Astrocyte (in vitro differentiated cells and primary cell): Measurements from ENCODE around the gene RABGAP1L. TPM values are rescaled to one million over a fixed set of nuclear protein-coding genes. Genes with fewer than 3 reads are reported as not detected.

Experiments
- DNase-seq: peaks from one replicate; pipeline ENCODE4 v3.0.0-alpha.2; 2010; ENCODE audit warnings: low read depth
- FAIRE-seq: peaks from 2 replicates; lab custom pipeline; 2011; peaks lifted over from hg19 to GRCh38; lab: Jason Lieb, UNC
- H2AFZ ChIP-seq: 2 replicates; pipeline ENCODE4 v1.6.0; 2012; ENCODE audit warnings: low read depth, low read length, inconsistent platforms
- H3K27ac ChIP-seq: 2 replicates; pipeline ENCODE4 v1.5.1; 2011; ENCODE audit warnings: low read depth, low read length, inconsistent platforms
- H3K27me3 ChIP-seq: 2 replicates; pipeline ENCODE4 v1.6.0; 2011; ENCODE audit warnings: low read length, inconsistent platforms; ENCODE audit not compliant: insufficient read depth
- H3K36me3 ChIP-seq: 2 replicates; pipeline ENCODE4 v1.5.1; 2011; ENCODE audit warnings: low read length, inconsistent platforms; ENCODE audit not compliant: insufficient read depth
- H3K4me1 ChIP-seq: 2 replicates; pipeline ENCODE4 v1.5.1; 2011; ENCODE audit warnings: low read length, inconsistent platforms; ENCODE audit not compliant: insufficient read depth
- H3K4me2 ChIP-seq: 2 replicates; pipeline ENCODE4 v1.6.0; 2012; ENCODE audit warnings: low read length, inconsistent platforms
- H3K4me3 ChIP-seq: 2 replicates; pipeline ENCODE4 v1.5.1; 2011; ENCODE audit warnings: low read depth, mild to moderate bottlenecking, low read length, inconsistent platforms; ENCODE audit not compliant: insufficient read depth
- H3K79me2 ChIP-seq: 2 replicates; pipeline ENCODE4 v1.6.0; 2012; ENCODE audit warnings: mild to moderate bottlenecking, low read length, inconsistent platforms; ENCODE audit not compliant: insufficient read depth
- H3K9ac ChIP-seq: 2 replicates; pipeline ENCODE4 v1.6.0; 2012; ENCODE audit warnings: mild to moderate bottlenecking, low read length, inconsistent platforms
- H3K9me3 ChIP-seq: 2 replicates; pipeline ENCODE4 v1.5.1; 2012; ENCODE audit warnings: low read depth, mild to moderate bottlenecking, low read length, inconsistent platforms; ENCODE audit not compliant: insufficient read depth
- H4K20me1 ChIP-seq: 2 replicates; pipeline ENCODE4 v1.6.0; 2012; ENCODE audit warnings: low read length, inconsistent platforms; ENCODE audit not compliant: insufficient read depth
- H3K27ac Mint-ChIP-seq: one replicate; pipeline ENCODE4 v1.8.0; 2021; ENCODE audit warnings: mild to moderate bottlenecking, mixed read lengths; ENCODE audit not compliant: unreplicated experiment
- H3K27me3 Mint-ChIP-seq: one replicate; pipeline ENCODE4 v1.8.0; 2021; ENCODE audit warnings: low read depth, mixed read lengths; ENCODE audit not compliant: unreplicated experiment
- H3K36me3 Mint-ChIP-seq: one replicate; pipeline ENCODE4 v1.8.0; 2021; ENCODE audit warnings: low read depth, mixed read lengths; ENCODE audit not compliant: unreplicated experiment
- H3K4me1 Mint-ChIP-seq: one replicate; pipeline ENCODE4 v1.8.0; 2021; ENCODE audit warnings: low read depth, mixed read lengths; ENCODE audit not compliant: unreplicated experiment
- H3K4me3 Mint-ChIP-seq: one replicate; pipeline ENCODE4 v1.8.0; 2021; ENCODE audit warnings: mild to moderate bottlenecking, moderate library complexity, mixed read lengths; ENCODE audit not compliant: unreplicated experiment
- H3K9me3 Mint-ChIP-seq: one replicate; pipeline ENCODE4 v1.8.0; 2021; ENCODE audit warnings: mild to moderate bottlenecking, mixed read lengths; ENCODE audit not compliant: unreplicated experiment
- EZH2 ChIP-seq: IDR thresholded peaks from 2 replicates; pipeline ENCODE4 v1.6.1; 2012; ENCODE audit warnings: mild to moderate bottlenecking, low read length, inconsistent platforms; ENCODE audit not compliant: insufficient read depth
- total RNA-seq: library from RNA; stranded (reverse); gene quantifications from 2 replicates; pipeline ENCODE4 v1.2.1, GENCODE V29; 2021
- TF ChIP-seq, protein P1 (sequence below): IDR thresholded peaks from 2 replicates; pipeline ENCODE4 v1.5.1; 2011; ENCODE audit warnings: low read depth, mild to moderate bottlenecking, inconsistent platforms, low read length, moderate library complexity; ENCODE audit not compliant: insufficient read depth

The RABGAP1L gene
- total RNA-seq, 1 donor from 2014 or later = 40.2 TPM

DNA sequence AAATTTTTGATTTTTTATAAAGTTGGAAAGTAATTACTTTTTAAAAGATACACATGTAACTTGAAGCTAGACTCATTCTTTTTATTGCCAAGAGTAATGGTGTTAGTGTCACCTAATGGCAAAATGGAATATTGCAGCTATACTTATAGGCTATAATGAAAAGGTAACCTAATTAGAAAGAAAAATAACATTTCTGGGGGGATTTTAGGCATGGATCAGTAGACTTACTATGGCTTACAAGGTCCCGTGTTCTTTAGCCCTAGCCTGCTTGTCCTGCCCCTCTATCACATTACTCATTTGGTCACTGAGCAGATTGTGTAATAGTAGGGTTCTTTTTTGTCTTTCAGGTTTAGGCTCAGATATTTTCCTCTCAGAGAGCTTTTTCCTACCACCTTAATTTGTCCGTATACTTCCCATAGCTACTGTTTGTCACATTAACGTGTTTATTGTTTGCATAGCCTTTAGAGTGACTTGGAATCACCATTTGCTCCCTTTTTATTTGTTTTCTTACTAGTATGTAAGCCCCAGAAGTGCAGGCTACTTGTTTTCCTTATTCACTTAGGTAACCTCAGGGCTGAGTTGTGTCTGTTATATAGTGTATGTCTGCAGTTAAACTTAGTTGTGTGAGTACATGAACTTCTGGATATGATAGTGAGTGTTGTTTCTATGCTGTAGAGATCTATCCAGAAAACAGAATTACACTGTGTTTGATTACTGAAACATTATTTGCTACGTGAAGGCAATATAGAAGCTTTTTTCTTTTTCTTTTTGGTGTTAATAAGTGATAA lies 58.7 kb downstream of the RABGAP1L start:
- no peak overlapping the region for H3K27ac Mint-ChIP-seq
- H2AFZ ChIP-seq = no peak overlapping the region
- H3K9ac ChIP-seq = no peak overlapping the region
- TF ChIP-seq EZH2 = no peak
- TF ChIP-seq, protein P1, sequence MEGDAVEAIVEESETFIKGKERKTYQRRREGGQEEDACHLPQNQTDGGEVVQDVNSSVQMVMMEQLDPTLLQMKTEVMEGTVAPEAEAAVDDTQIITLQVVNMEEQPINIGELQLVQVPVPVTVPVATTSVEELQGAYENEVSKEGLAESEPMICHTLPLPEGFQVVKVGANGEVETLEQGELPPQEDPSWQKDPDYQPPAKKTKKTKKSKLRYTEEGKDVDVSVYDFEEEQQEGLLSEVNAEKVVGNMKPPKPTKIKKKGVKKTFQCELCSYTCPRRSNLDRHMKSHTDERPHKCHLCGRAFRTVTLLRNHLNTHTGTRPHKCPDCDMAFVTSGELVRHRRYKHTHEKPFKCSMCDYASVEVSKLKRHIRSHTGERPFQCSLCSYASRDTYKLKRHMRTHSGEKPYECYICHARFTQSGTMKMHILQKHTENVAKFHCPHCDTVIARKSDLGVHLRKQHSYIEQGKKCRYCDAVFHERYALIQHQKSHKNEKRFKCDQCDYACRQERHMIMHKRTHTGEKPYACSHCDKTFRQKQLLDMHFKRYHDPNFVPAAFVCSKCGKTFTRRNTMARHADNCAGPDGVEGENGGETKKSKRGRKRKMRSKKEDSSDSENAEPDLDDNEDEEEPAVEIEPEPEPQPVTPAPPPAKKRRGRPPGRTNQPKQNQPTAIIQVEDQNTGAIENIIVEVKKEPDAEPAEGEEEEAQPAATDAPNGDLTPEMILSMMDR = peak; percentile 54
- FAIRE-seq = no peak
- H3K27me3 Mint-ChIP-seq = no peaks in the 10 kb centered on the region
- H3K36me3 ChIP-seq = no peaks in the 10 kb centered on the region
- no peak overlapping the region for H3K4me3 Mint-ChIP-seq
- H3K36me3 Mint-ChIP-seq = peaks cover 9% of the 10 kb centered on the region
- H3K9me3 ChIP-seq = no peaks in the 10 kb centered on the region
- DNase-seq = peak; percentile 16
- peaks cover 17% of the 10 kb centered on the region for H4K20me1 ChIP-seq
- H3K27ac ChIP-seq = no peak overlapping the region
- no peaks in the 10 kb centered on the region for H3K4me1 ChIP-seq
- H3K4me1 Mint-ChIP-seq = no peaks in the 10 kb centered on the region
- H3K4me3 ChIP-seq = no peak overlapping the region
- no peaks in the 10 kb centered on the region for H3K27me3 ChIP-seq
- peaks cover 5% of the 10 kb centered on the region for H3K9me3 Mint-ChIP-seq
- no peak overlapping the region for H3K4me2 ChIP-seq
- H3K79me2 ChIP-seq = peaks cover 7% of the 10 kb centered on the region

DNA sequence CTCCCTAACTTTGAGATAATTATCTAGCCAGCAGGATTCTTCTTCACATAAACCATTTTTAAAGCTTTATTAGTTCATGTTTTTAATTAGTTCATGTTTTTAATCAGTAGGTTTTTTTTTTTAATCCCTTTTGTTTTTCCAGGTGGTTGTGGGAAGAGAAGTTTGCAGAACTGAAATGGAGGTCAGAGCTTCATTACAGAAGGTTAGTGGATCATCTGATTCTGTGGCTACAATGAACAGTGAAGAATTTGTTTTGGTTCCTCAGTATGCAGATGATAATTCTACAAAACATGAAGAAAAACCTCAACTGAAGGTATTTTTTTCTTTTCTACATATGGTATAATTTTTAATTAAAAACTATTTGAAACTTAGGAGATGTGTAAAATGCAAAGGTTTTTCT lies 59.7 kb downstream of the RABGAP1L start:
- no peak overlapping the region for H3K4me3 Mint-ChIP-seq
- no peak overlapping the region for H3K27ac Mint-ChIP-seq
- H4K20me1 ChIP-seq = peaks cover 17% of the 10 kb centered on the region
- no peaks in the 10 kb centered on the region for H3K36me3 ChIP-seq
- no peaks in the 10 kb centered on the region for H3K4me1 Mint-ChIP-seq
- no peaks in the 10 kb centered on the region for H3K27me3 Mint-ChIP-seq
- DNase-seq (peak; percentile 42), FAIRE-seq (no peak)
- H3K79me2 ChIP-seq = peaks cover 7% of the 10 kb centered on the region
- H3K36me3 Mint-ChIP-seq = peaks cover 9% of the 10 kb centered on the region
- H3K27me3 ChIP-seq = no peaks in the 10 kb centered on the region
- no peak for TF ChIP-seq EZH2
- TF ChIP-seq, protein P1 = no peak
- H3K9me3 ChIP-seq = no peaks in the 10 kb centered on the region
- H2AFZ ChIP-seq = no peak overlapping the region
- H3K4me3 ChIP-seq = no peak overlapping the region
- H3K27ac ChIP-seq = no peak overlapping the region
- no peaks in the 10 kb centered on the region for H3K4me1 ChIP-seq
- no peak overlapping the region for H3K4me2 ChIP-seq
- peaks cover 5% of the 10 kb centered on the region for H3K9me3 Mint-ChIP-seq
- H3K9ac ChIP-seq = no peak overlapping the region
